CD4-positive, alpha-beta T cell treated with Interleukin-15 for 4 hours (primary cell): ENCODE measurements around the gene RASIP1.
"Not testable (repeated sequence)": the region's sequence is repeated elsewhere in the genome, so short reads cannot be mapped to it uniquely, and the experiment has no call there.

ENCODE experiments used
- DNase-seq: peaks from one replicate; pipeline ENCODE4 v3.0.0-alpha.2; 2020; ENCODE audit warnings: low spot score

RASIP1 gene

DNA sequence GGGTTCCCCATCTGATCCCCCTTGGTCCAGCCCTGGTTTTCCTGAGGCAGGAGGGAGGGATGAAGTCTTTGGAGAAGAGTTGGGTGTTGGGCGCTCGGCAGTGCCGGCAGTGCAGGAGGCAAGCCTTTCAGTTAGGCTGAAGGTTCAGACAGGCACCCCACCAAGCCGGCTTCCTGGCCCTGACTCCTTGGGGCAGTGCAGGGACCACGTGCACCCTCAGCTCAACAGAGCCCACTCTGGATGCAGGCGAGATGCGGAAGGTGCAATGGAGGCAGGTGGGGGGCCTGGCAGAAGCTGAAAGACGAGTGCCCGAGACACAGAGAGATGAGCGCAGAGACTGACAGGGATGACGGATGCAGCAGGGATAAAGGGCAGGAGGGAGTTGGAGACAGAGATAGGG, 31.9 kb downstream of the RASIP1 start:
- DNase-seq = no peak

DNA sequence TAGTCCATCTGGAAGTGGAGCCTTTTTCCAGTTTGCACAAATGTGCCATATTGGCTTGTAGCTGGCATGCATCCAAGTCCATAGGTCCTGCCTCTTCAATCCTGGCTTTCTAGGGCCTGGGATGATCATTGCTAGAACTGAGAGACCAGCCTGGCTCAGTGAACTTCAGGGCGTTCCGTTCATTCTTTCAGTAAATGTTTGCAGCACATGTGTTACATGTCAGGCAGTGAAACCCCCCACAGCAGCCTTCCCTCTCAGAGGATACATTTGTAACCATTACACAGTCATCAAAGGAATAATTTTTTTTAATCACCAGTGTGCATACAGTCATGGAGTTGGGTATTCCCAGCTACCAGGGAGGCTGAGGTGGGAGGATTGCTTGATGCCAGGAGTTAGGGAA, 35.0 kb downstream of the RASIP1 start:
- no peak for DNase-seq

DNA sequence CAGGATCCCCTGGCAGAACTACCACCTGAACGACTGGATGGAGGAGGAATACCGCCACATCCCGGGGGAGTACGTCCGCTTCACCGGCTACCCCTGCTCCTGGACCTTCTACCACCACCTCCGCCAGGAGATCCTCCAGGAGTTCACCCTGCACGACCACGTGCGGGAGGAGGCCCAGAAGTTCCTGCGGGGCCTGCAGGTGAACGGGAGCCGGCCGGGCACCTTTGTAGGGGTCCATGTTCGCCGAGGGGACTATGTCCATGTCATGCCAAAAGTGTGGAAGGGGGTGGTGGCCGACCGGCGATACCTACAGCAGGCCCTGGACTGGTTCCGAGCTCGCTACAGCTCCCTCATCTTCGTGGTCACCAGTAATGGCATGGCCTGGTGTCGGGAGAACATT, 37.1 kb downstream of the RASIP1 start:
- no peak for DNase-seq

DNA sequence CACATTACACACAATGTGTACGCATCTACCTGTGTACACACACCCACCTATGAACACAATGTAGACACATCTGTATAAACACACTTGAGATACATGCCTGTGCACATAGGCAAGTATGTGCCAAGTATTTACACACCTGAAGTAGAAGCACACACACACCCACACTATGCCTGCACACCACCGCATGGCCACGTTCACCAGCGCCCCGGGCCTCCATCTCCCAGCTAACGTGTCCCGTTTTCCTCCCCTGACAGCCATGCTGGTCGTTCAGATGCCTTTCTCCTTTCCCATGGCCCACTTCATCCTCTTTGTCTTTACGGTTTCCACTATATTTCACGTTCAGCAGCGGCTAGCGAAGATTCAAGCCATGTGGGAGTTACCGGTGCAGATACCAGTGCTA, 37.7 kb downstream of the RASIP1 start:
- no peak for DNase-seq

DNA sequence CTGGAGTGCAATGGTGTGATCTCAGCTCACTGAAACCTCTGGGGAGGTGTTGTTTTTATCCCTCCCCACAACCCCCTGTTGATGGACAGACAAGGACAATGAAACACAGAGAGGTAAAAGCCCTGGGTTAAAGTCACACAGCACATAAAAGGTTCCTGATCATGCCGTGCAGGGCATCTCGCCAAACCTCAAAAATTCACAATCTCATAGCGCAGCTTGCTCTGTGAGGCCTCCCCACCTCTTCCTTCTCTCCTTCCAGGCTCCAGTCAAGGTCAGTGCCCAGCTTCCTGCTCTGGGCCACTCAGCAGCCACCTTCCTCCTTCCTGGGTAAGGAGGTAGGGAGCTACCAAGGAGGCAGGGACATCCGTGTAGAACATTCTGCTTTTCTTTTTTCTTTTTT, 42.4 kb downstream of the RASIP1 start:
- DNase-seq = no peak

DNA sequence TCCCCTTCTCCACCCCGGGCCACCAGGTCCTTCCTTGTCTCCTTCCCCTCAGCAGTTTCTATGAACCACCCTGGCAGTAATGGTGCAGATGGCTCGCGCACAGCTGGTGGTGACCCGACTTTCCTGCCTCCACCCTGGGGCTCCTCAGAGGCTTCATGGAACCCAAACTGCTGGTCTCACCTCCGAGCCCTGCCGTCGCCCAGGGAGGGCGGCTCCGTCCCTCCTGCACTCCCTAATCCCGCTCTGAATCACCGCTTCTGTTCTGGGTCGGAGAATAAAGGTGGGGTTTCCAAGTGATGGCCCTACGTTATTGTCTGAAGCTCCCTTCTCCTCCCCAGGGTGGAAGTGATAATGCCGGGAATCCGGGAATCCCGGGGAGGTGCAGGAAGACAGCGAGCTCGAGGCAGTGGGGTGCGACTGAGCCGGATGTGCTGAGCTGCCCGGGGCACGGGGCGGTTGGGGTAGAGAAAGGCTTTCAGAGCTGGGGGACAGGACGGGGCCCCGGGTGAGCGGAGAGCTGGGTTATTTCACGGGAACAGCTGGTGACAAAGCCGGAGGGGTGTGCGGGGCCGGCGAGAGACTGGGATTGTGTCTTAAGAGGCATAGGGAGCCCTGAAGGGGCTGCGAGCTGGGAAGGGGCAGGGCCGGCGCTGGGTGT, 43.9 kb downstream of the RASIP1 start:
- DNase-seq = no peak

DNA sequence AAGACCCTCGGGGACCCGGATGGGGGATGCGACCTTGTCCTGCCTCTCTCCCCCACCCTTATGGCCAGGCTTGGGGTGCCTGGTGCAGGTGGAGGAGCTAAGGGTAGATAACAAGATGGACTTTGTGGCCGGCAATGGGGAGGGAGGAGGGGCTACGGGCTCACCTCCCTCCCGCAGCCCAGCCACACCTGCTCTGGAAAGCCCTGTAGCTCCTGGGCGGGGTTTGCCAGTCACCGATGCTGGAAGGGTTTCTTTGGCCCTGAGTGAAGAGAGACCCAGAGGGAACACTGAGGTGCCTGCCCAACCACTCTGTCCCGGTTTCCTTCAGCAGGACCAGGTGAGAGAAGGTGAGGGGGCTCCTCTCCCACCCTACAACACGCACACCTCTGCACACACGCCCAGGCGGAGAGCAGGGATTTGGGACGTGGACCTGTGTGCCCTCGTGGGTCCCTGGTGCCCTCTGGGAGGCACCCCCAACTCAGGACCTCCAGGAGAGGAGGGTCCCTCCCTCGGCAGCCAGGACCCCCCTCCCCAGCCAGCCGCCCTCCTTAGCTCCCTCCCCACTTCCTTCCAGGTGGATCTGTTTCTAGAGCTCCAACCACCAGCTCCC, 44.6 kb downstream of the RASIP1 start, which contains the start of gene FUT2:
FUT2 (plus strand) TSS at position 229 of the 610 bp plus-strand sequence. CDS start 6,986 bp downstream, outside the sequence.
- no peak for DNase-seq

DNA sequence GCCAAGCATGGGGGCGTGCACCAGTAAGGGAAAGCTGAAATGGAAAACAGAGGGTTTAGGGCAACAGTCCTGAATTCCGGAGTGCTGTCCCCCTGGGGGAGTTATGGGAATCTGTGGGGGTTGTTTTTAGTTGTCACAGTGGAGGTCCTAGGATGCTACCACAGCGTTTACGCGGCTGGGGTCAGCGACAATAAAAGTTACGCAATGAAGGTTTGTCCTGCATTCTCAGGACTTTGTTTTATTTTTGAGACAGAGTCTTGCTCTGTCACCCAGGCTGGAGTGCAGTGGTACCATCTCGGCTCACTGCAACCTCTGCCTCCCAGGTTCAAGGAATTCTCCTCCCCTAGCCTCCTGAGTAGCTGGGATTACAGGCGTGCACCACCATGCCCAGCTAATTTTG, 46.8 kb downstream of the RASIP1 start:
- DNase-seq = not testable (repeated sequence)

DNA sequence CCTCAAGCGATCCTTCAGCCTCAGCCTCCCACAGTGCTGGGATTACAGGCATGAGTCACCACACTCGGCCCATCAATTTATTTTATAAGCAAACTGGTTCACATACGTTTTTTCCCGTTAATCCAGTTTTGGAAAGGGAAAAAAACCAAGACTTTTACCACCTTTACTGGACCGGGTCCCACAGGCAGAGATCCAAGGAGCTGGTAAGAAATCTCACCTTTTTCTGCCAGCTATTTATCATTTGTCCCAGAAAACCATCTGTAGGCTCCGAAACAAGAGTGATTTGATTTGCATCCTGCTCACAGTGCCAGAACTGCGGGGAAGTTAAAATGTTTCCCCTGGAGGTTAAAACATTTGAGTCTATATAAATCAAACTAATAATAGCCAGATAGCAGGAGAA, 51.0 kb downstream of the RASIP1 start:
- DNase-seq = no peak

DNA sequence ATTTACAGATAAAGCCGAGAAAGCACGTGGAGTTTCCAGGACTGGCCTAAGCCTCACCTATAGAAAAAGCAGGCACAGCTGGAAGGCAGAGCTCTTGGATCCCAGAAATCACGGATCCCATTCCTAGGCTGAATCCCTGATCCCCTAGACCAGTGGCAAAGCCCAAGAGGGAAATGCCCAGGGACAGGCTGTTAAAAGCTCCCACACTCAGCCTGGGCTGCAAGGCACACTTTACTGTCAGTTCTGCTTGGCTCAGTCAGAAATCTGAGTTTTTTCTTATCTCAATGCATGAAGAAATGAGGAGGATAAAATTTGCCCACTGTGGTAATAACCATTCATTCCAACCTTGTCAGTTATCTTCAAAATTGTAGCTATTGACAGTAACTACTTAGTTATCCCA, 52.6 kb downstream of the RASIP1 start:
- DNase-seq = no peak

DNA sequence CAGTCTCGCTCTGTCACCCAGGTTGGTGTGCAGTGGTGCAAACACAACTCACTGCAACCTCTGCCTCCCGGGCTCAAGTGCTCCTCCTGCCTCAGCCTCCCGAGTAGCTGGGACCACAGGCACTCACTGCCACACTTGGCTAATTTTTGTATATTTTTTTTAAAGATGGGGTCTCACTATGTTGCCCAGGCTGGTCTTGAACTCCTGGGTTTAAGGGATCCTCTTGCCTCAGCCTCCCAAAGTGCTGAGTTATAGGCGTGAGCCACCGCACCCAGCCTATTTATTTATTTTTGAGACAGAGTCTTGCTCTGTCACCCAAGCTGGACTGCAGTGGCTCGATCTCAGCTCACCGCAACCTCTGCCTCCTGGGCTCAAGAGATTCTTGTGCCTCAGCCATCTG, 53.8 kb downstream of the RASIP1 start:
- DNase-seq = not testable (repeated sequence)

DNA sequence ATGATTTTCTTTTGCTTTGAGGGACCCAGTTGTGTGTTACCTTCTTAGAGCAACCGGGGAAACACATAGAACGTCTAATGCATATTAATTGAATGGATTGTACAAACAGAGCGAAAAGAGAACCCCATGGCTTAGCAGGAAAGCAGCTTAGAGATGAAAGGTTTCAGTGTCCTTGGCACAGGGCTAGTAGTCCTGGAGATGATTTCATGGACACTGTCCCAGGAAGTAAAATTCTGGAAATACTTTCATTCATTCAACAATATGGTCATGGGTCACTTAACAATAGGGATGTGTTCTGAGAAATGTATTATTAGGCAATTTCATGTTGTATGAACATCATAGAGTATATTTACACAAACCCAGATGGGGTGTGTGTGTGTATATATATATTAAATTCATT, 54.3 kb downstream of the RASIP1 start:
- no peak for DNase-seq

DNA sequence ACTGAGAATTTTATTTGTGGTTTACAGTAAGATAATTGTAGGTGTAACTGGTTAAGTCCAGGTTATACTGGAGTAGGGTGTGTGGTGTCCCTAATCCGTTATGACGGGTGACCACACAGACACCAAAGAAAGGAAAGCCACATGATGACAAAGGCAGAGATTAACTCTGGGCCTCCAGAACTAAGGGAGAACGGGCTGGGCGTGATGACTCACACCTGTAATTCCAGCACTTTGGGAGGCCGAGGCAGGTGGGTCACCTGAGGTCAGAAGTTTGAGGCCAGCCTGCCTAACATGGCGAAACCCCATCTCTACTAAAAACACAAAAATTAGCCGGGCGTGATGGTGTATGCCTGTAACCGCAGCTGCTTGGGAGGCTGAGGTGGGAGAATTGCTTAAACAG, 54.8 kb downstream of the RASIP1 start:
- no peak for DNase-seq

DNA sequence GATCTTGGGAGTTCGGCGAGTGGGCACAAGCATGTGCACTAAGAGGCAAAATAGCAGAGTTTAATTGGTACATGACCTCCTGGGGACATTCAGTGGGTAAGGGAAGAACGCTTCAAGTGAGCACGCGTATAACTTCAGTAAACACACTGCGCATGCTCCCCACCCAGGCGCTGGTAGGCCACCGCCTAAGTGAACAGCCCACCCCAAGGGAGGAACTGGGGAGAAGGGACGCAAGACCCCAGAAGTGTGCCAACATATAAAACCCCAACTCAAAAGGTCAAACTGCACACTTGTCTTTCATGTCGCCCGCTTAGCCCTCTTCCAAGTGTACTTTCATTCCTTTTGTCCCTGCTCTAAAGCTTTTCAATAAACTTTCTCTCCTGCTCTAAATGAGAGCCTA, 57.1 kb downstream of the RASIP1 start:
- no peak for DNase-seq

DNA sequence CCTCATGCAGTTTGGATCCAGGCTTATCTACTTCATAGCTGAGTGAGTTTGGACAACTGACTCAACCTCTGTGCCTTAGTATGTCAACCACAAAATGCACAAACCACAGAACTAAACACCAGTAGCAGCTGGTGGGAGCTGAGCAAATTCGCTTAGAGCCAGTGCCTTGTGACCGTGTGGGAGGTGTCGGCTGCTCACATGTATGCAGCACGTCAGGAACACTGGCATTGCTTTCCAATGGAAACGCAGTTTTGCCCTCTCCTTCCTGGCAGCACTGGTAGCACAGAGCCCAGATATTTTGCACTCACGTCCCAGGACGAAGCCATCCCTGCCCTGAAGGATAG, 59.3 kb downstream of the RASIP1 start:
- no peak for DNase-seq

DNA sequence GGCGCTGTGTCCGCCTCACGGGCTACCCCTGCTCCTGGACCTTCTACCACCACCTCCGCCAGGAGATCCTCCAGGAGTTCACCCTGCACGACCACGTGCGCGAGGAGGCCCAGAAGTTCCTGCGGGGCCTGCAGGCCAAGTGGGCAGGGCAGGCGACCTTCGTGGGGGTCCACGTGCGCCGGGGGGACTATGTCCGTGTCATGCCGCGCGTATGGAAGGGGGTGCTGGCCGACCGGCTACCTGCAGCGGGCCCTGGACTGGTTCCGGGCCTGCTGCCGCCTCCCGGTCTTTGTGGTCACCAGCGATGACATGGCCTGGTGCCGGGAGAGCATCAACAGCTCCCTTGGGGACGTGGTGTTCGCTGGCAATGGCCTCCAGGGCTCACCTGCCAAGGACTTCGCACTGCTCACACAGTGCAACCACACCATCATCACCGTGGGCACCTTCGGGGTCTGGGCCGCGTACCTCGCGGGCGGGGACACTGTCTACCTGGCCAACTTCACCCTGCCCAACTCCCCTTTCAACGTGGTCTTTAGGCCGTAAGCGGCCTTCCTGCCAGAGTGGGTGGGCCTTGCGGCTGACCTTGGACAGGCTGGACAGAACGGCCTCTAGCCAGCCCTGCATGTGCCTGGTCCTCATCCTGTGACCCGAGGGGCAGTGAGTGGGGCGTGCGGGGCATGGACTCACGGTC, 59.8 kb downstream of the RASIP1 start:
- no peak for DNase-seq

DNA sequence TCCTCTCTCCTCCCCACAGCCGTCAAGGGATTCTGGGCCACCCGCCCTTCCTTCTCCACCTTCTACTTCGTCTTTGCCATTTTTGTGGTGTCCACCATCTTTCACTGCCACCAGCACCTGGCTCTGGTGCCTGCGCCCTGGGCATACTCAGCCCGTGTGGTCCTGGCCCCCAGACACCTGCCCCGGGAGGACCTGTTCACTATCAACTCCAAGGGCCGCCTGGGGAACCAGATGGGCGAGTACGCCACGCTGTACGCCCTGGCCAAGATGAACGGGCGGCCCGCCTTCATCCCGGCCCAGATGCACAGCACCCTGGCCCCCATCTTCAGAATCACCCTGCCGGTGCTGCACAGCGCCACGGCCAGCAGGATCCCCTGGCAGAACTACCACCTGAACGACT, 60.4 kb downstream of the RASIP1 start:
- DNase-seq = not testable (repeated sequence)

DNA sequence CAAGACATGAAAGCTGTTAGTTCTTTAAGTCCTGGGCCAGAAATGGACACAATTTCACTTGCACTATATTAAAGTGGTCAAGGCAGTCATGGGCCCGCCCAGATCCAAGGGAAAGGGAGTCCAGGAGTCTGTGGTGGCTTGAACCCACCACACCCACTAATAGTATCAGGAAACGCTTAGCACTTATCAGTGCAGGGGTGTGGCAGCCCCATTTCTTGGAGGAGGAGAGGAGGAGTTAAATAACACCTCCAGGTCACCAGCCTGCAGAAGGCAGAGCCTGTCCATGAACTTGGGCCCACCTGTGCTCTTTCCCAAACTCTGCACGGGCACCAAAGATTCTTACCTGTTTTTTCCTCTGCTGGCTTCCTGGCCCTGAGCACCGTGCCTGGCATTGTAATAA, 62.2 kb downstream of the RASIP1 start:
- no peak for DNase-seq

DNA sequence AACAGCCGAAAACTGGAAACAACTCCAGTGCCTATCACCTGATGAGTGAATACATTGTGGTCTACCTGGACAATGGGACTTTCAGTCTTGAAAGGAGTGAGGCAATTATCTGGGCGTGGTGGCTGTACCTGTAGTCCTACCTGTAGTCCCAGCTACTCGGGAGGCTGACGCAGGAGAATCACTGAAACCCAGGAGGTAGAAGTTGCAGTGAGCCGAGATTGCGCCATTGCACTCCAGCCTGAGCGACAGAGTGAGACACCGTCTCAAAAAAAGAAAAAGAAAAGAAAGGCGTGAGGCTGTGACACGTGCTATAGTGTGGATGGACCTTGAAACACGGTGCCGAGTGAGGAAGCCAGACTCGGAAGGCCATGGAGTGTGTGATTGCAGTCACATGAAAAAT, 63.5 kb downstream of the RASIP1 start:
- DNase-seq = no peak

DNA sequence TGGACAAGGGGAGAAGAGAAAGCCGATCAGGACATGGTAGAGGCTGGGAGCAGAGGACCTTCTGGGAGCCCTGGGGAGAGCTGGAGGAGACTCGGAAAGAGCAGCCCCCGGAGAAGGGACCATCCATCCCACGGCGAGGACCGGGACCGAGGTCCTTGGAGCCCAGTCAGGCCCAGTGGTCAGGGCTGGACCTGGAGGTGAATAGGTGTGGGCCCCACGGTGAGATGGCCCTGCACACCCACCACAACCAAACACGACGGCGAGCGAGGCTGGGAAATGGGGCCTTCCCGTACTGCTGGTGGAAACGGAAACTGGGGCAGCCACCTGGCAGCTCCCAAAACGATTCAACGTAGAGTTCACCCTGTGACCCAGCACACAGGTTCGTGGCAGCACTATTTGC, 63.9 kb downstream of the RASIP1 start:
- DNase-seq = no peak

DNA sequence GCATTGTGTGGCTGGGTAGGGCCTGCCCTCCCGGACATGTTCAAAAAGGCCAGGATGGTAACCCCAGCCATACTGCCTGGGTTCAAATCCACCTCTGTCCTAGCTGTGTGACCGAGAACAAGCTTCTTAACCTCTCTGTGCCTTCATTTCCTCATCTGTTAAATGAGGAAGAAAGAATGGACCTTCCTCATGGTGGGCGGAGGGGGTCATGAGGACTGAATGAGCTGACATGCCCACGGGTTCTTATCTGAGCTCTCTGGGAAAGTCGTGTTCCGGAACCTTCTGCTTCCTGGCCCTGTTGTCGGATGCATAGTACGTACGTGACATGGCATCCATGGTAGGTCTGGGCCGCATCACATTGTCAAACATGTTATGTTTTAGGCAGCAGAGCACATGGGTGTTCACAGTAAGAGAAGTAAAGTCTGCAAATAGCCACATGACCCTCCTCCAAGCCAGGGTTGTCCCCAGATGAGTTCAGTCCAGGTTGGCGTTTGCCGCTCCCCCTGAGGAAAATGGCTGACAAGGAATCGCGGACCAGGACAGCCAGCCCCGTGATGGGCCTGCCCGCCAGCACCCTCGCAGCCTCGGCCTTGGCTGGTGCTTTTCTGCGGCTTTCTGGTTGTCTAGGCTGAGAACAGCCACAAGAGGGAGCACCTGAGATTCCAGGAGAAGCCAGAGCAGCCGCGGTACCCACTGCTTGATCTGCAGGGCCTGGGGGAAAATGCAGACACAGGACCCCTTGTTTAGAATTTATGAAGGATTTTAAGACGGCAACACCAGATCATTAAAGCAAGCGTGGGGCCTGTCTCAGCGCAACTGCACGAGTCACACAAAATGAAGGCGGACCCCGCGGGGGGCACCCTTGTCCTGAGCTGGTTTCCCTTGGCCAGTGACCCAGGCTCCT, 65.2 kb downstream of the RASIP1 start:
- DNase-seq = peak; percentile 82

DNA sequence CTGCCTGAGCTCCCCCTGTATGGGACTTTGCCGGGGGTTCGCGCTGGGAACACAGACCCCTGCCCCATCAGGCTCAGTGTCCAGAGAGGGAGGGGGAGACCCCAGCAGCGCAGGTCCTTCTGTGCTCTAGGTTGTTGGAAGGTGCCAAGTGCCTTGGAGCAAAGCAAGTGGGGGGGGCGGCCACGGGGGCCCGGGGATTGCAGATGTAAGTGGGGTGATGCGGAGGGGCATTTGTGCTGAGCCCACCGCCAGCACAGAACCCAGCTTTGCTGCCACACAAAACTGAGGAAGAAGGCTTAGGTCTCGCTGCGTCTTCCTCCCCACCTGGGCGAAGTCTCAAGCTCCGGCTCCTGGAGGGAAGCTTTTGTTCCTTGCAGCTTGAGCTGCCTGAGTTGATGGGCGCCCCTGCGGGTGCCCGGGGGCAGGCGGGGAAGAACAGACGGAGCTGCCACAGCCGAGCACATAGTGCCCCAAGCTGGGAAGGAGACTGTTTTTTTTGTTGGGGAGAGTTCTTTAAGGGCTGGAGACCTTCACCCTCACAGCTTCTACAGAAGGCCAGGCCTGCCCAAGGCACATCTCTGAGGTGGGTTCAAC, 66.1 kb downstream of the RASIP1 start:
- no peak for DNase-seq
